ENCODE measurements around the gene MME.

GRCh38 chr3:155154255-155154654 lies 74.1 kb downstream of the MME start:
- TF ChIP-seq CTCF (conservative IDR thresholded peaks at IDR 0.05; ENCODE audit: low read length), result no peak
- no peak for TF ChIP-seq EZH2phosphoT487 (IDR thresholded peaks at IDR 0.05; ENCODE audit: borderline replicate concordance)
